IMR-90 (cell line): Measurements from ENCODE around the gene SRBD1. TPM values are rescaled to one million over a fixed set of nuclear protein-coding genes. Genes with fewer than 3 reads are reported as not detected.

Experiments
- ATAC-seq: fragments of 200-7000 bp; cut with Tn5 transposase; 2 replicates; pipeline ENCODE4 v1.9.1; 2020; ENCODE audit warnings: low read depth, mild to moderate bottlenecking, moderate library complexity
- BruUV-seq: library from RNA; stranded (reverse); fragments of 400-500 nt; replicated peaks from 2 replicates; lab custom pipeline; 2021; lab: Mats Ljungman, UMichigan
- CTCF ChIA-PET: fragments of 300-600 bp; formaldehyde crosslinking; extraction: SDS; loops from one replicate; lab custom pipeline; 2021; ENCODE audit warnings: antibody characterized with exemption; lab: Yijun Ruan, JAX
- POLR2A ChIA-PET: fragments of 300-600 bp; sonication (Branson Sonifier 250); formaldehyde crosslinking; loops from one replicate; lab custom pipeline; 2022; ENCODE audit warnings: antibody characterized with exemption; ENCODE audit not compliant: unreplicated experiment; lab: Charles Lee
- DNase-seq: peaks from one replicate; pipeline ENCODE4 v3.0.0; 2013
- H2AFZ ChIP-seq: replicated peaks from 2 replicates; pipeline ENCODE3; 2013; ENCODE audit warnings: low read length, mild to moderate bottlenecking; ENCODE audit not compliant: poor library complexity
- H2AK5ac ChIP-seq: 2 replicates; pipeline ENCODE4 v1.6.1; 2013; ENCODE audit warnings: low read depth, low read length, inconsistent platforms
- H2AK9ac ChIP-seq: replicated peaks from 2 replicates; pipeline ENCODE3; 2013; ENCODE audit warnings: mild to moderate bottlenecking, low read depth, low read length, moderate library complexity; ENCODE audit not compliant: poor library complexity
- H2BK120ac ChIP-seq: 2 replicates; pipeline ENCODE4 v1.6.1; 2013; ENCODE audit warnings: low read depth, low read length, inconsistent platforms
- H2BK15ac ChIP-seq: 3 replicates; pipeline ENCODE4 v1.6.1; 2013; ENCODE audit warnings: low read depth, low read length, inconsistent platforms
- H2BK20ac ChIP-seq: 2 replicates; pipeline ENCODE4 v1.6.1; 2013; ENCODE audit warnings: low read depth, mild to moderate bottlenecking, inconsistent platforms, low read length, moderate library complexity
- H2BK5ac ChIP-seq: 2 replicates; pipeline ENCODE4 v1.6.1; 2013; ENCODE audit warnings: mild to moderate bottlenecking, low read depth, low read length, inconsistent platforms; ENCODE audit not compliant: poor library complexity, severe bottlenecking
- H3K14ac ChIP-seq: replicated peaks from 2 replicates; pipeline ENCODE4 v1.6.1; 2013; ENCODE audit warnings: low read depth, low read length, inconsistent platforms
- H3K18ac ChIP-seq: 2 replicates; pipeline ENCODE4 v1.6.1; 2013; ENCODE audit warnings: low read depth, low read length, control low read depth
- H3K23ac ChIP-seq: 2 replicates; pipeline ENCODE4 v1.6.1; 2013; ENCODE audit warnings: low read depth, low read length, inconsistent platforms
- H3K27ac ChIP-seq: 2 replicates; pipeline ENCODE4 v1.5.1; 2013; ENCODE audit warnings: mild to moderate bottlenecking, control low read depth, low read length; ENCODE audit not compliant: insufficient read depth
- H3K27me3 ChIP-seq: 2 replicates; pipeline ENCODE4 v1.6.1; 2013; ENCODE audit warnings: low read length; ENCODE audit not compliant: control insufficient read depth, insufficient read depth
- H3K36me3 ChIP-seq: 2 replicates; pipeline ENCODE4 v1.6.1; 2013; ENCODE audit warnings: low read length, mixed read lengths; ENCODE audit not compliant: control insufficient read depth, insufficient read depth
- H3K4ac ChIP-seq: 2 replicates; pipeline ENCODE4 v1.6.1; 2013; ENCODE audit warnings: low read depth, low read length, inconsistent platforms
- H3K4me1 ChIP-seq: 2 replicates; pipeline ENCODE4 v1.6.1; 2013; ENCODE audit warnings: low read length, mixed read lengths; ENCODE audit not compliant: control insufficient read depth, insufficient read depth
- H3K4me2 ChIP-seq: 2 replicates; pipeline ENCODE4 v1.6.1; 2013; ENCODE audit warnings: low read depth, mild to moderate bottlenecking, control low read depth, low read length, moderate library complexity
- H3K4me3 ChIP-seq: 2 replicates; pipeline ENCODE4 v1.5.1; 2013; ENCODE audit warnings: low read depth, mild to moderate bottlenecking, control low read depth, low read length, moderate library complexity; ENCODE audit not compliant: insufficient read depth
- H3K56ac ChIP-seq: 2 replicates; pipeline ENCODE4 v1.6.1; 2013; ENCODE audit warnings: low read length, inconsistent platforms; ENCODE audit not compliant: insufficient read depth; ENCODE audit errors: extremely low read depth
- H3K79me1 ChIP-seq, 2 experiments: 2 replicates each; pipeline ENCODE4 v1.6.1; 2013; ENCODE audit warnings: low read length in 2 of 2, inconsistent platforms in 1 of 2, low read depth in 1 of 2
- H3K9ac ChIP-seq: 2 replicates; pipeline ENCODE4 v1.6.1; 2013; ENCODE audit warnings: low read depth, low read length, control low read depth
- H3K9me1 ChIP-seq: 2 replicates; pipeline ENCODE4 v1.6.1; 2013; ENCODE audit warnings: low read length, inconsistent platforms; ENCODE audit not compliant: insufficient read depth
- H3K9me3 ChIP-seq: 2 replicates; pipeline ENCODE4 v1.6.1; 2013; ENCODE audit warnings: low read length; ENCODE audit not compliant: control insufficient read depth, insufficient read depth
- H4K20me1 ChIP-seq: 2 replicates; pipeline ENCODE4 v1.6.1; 2013; ENCODE audit warnings: low read length, inconsistent platforms; ENCODE audit not compliant: insufficient read depth
- H4K5ac ChIP-seq: 2 replicates; pipeline ENCODE4 v1.6.1; 2013; ENCODE audit warnings: mild to moderate bottlenecking, low read depth, low read length, control low read depth
- H4K8ac ChIP-seq, 2 experiments: 2 replicates each; pipeline ENCODE4 v1.6.1; 2013; ENCODE audit warnings: low read depth in 2 of 2, low read length in 2 of 2, control low read depth in 1 of 2, inconsistent platforms in 1 of 2
- H4K91ac ChIP-seq: 2 replicates; pipeline ENCODE4 v1.6.1; 2013; ENCODE audit warnings: low read depth, low read length, inconsistent platforms; ENCODE audit not compliant: insufficient read depth
- BHLHE40 ChIP-seq: fragments of 150-350 bp; IDR thresholded peaks from 2 replicates; pipeline ENCODE4 v1.6.1; 2016; ENCODE audit warnings: mild to moderate bottlenecking, low read depth, low read length
- CEBPB ChIP-seq: IDR thresholded peaks from 2 replicates; pipeline ENCODE4 v1.6.1; 2012; ENCODE audit warnings: low read depth, low read length, improper control_type of control experiment
- CHD1 ChIP-seq: IDR thresholded peaks from 2 replicates; pipeline ENCODE4 v1.6.1; 2012; ENCODE audit warnings: low read depth, low read length, improper control_type of control experiment
- FOS ChIP-seq: fragments of 150-350 bp; IDR thresholded peaks from 2 replicates; pipeline ENCODE4 v1.6.1; 2016; ENCODE audit warnings: low read depth, low read length
- MAFK ChIP-seq: IDR thresholded peaks from 2 replicates; pipeline ENCODE4 v1.6.1; 2012; ENCODE audit warnings: low read depth, low read length, improper control_type of control experiment
- MAZ ChIP-seq: IDR thresholded peaks from 2 replicates; pipeline ENCODE4 v1.6.1; 2012; ENCODE audit warnings: low read depth, mild to moderate bottlenecking, low read length, improper control_type of control experiment, moderate library complexity, borderline replicate concordance
- MXI1 ChIP-seq: IDR thresholded peaks from 2 replicates; pipeline ENCODE4 v1.6.1; 2012; ENCODE audit warnings: low read depth, mild to moderate bottlenecking, low read length, moderate library complexity, borderline replicate concordance
- NFE2L2 ChIP-seq: fragments of 150-350 bp; IDR thresholded peaks from 2 replicates; pipeline ENCODE4 v1.6.1; 2016; ENCODE audit warnings: low read depth, mild to moderate bottlenecking, low read length
- POLR2A ChIP-seq: IDR thresholded peaks from 2 replicates; pipeline ENCODE4 v1.6.1; 2012; ENCODE audit warnings: mild to moderate bottlenecking, low read depth, low read length
- RAD21 ChIP-seq: IDR thresholded peaks from 2 replicates; pipeline ENCODE4 v1.6.1; 2012; ENCODE audit warnings: low read length, improper control_type of control experiment
- RCOR1 ChIP-seq: IDR thresholded peaks from 2 replicates; pipeline ENCODE4 v1.6.1; 2012; ENCODE audit warnings: mild to moderate bottlenecking, low read length, improper control_type of control experiment; ENCODE audit not compliant: insufficient replicate concordance
- RFX5 ChIP-seq: IDR thresholded peaks from 2 replicates; pipeline ENCODE4 v1.8.0; 2012; ENCODE audit warnings: low read depth, mild to moderate bottlenecking, low read length, moderate library complexity
- SMC3 ChIP-seq: fragments of 150-350 bp; IDR thresholded peaks from 2 replicates; pipeline ENCODE4 v1.6.1; 2016; ENCODE audit warnings: low read depth, mild to moderate bottlenecking, antibody characterized with exemption, low read length, moderate library complexity
- WGBS, 2 experiments: methylation state at CpG; one replicate each; pipeline versions ENCODE4 v1.1.5 to v1.1.7; 2013; ENCODE audit warnings: missing lambda C conversion rate in 2 of 2; ENCODE audit not compliant: insufficient read length in 1 of 2; ENCODE audit errors: extremely low coverage in 2 of 2; 5-methylcytosine and 5-hydroxymethylcytosine counted together
- dilution Hi-C: fragments of 300-500 bp; cut with HindIII; formaldehyde crosslinking; loops from one replicate; pipeline ENCODE4 v1.14.3; 2018; ENCODE audit warnings: low sequenced_read_pairs; ENCODE audit not compliant: unreplicated experiment
- in situ Hi-C: fragments of 300-500 bp; cut with MboI; formaldehyde crosslinking; loops from 3 replicates; pipeline ENCODE4 v1.14.3; 2019; ENCODE audit warnings: low sequenced_read_pairs, inconsistent platforms, mixed read lengths
- intact Hi-C: fragments of 100-400 bp; cut with micrococcal nuclease; formaldehyde crosslinking; loops from 2 replicates; pipeline ENCODE4 v1.10.0; 2022
- polyA plus RNA-seq, 3 experiments: library from polyadenylated mRNA; depleted of rRNA; stranded (reverse); fragments of >200 nt; gene quantifications; 2 replicates each; pipeline ENCODE4 v1.2.3, GENCODE V29; 2012; ENCODE audit warnings: low replicate concordance in 1 of 3
- total RNA-seq: library from RNA; depleted of rRNA; stranded (reverse); fragments of >200 nt; gene quantifications from 2 replicates; pipeline ENCODE4 v1.2.3, GENCODE V29; 2012
- TF ChIP-seq, protein P1 (sequence below): fragments of 150-350 bp; IDR thresholded peaks from 2 replicates; pipeline ENCODE4 v1.6.1; 2017; ENCODE audit warnings: mild to moderate bottlenecking, antibody characterized with exemption, low read length, low read depth
- TF ChIP-seq, protein P2 (sequence below): conservative IDR thresholded peaks from 2 replicates; pipeline ENCODE4 v1.5.1; 2012; ENCODE audit warnings: mild to moderate bottlenecking, low read depth, low read length, improper control_type of control experiment

Gene SRBD1
- total and polyA plus RNA-seq, 2 of the 4 experiments (the other 2 are of a cell fraction) = 3.5 to 14.7 TPM

DNA sequence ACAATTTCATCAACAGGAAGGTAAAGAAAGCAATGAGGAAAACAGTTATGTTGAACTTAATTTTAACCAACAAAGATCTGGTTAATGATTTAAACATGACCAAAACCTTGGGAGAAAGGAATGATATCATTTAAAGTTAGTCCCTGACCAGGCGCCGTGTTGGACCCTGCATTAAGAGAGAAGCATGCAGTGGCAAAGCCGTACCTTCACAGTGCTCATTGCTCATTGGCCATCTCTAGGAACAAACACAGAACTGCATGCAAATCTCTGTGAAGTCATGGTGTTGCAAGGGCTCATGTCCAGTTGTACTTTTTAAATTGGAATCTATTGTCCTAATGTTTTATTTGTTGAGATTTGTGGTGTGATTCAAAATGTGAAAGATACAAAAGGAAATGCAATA lies 12.0 kb upstream of the SRBD1 start:
- POLR2A ChIA-PET = no interaction called here

More for the DNA sequence above, 12.0 kb upstream of the SRBD1 start:
- intact Hi-C loops = no loop called here
- Histone ChIP-seq H2AK9ac (no peak overlapping the region), H4K20me1 (no peaks in the 10 kb centered on the region), H3K14ac (no peak overlapping the region), H2BK120ac (no peak overlapping the region), H2BK20ac (no peak overlapping the region), H2BK15ac (no peak overlapping the region), H3K56ac (no peak overlapping the region), H3K36me3 (no peaks in the 10 kb centered on the region), H3K4me2 (no peak overlapping the region), H3K4me1 (peaks cover 2% of the 10 kb centered on the region; the same call in 1 of the 2 replicates), H3K27ac (no peak overlapping the region), H2BK5ac (no peak overlapping the region), H4K5ac (no peak overlapping the region), H4K8ac (no peak overlapping the region), H3K23ac (no peak overlapping the region), H3K9ac (no peak overlapping the region), H3K18ac (no peak overlapping the region), H2AFZ (no peak overlapping the region), H3K79me1 (no peaks in the 10 kb centered on the region), H3K4ac (no peak overlapping the region), H3K9me1 (no peaks in the 10 kb centered on the region), H3K4me3 (no peak overlapping the region), H4K91ac (no peak overlapping the region), H3K9me3 (no peaks in the 10 kb centered on the region), H2AK5ac (no peak overlapping the region), H3K27me3 (peaks cover 53% of the 10 kb centered on the region)
- CTCF ChIA-PET = no interaction called here
- dilution Hi-C loops = no loop called here
- DNase-seq (no peak), ATAC-seq (no peak)
- in situ Hi-C loops = no loop called here
- no CpG with 5 or more reads among the region's 3 CpGs for WGBS, 2 experiments
- no peak for TF ChIP-seq BHLHE40
- TF ChIP-seq CHD1 = no peak
- no peak for TF ChIP-seq POLR2A
- no peak for TF ChIP-seq SMC3
- no peak for TF ChIP-seq MAFK
- no peak for TF ChIP-seq FOS
- no peak for TF ChIP-seq RAD21
- TF ChIP-seq, protein P1, sequence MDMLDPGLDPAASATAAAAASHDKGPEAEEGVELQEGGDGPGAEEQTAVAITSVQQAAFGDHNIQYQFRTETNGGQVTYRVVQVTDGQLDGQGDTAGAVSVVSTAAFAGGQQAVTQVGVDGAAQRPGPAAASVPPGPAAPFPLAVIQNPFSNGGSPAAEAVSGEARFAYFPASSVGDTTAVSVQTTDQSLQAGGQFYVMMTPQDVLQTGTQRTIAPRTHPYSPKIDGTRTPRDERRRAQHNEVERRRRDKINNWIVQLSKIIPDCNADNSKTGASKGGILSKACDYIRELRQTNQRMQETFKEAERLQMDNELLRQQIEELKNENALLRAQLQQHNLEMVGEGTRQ = no peak
- TF ChIP-seq, protein P2, sequence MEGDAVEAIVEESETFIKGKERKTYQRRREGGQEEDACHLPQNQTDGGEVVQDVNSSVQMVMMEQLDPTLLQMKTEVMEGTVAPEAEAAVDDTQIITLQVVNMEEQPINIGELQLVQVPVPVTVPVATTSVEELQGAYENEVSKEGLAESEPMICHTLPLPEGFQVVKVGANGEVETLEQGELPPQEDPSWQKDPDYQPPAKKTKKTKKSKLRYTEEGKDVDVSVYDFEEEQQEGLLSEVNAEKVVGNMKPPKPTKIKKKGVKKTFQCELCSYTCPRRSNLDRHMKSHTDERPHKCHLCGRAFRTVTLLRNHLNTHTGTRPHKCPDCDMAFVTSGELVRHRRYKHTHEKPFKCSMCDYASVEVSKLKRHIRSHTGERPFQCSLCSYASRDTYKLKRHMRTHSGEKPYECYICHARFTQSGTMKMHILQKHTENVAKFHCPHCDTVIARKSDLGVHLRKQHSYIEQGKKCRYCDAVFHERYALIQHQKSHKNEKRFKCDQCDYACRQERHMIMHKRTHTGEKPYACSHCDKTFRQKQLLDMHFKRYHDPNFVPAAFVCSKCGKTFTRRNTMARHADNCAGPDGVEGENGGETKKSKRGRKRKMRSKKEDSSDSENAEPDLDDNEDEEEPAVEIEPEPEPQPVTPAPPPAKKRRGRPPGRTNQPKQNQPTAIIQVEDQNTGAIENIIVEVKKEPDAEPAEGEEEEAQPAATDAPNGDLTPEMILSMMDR = no peak
- no peak for TF ChIP-seq NFE2L2
- no peak for TF ChIP-seq MAZ
- TF ChIP-seq MXI1 = no peak
- no peak for TF ChIP-seq CEBPB
- no peak for TF ChIP-seq RCOR1
- TF ChIP-seq RFX5 = no peak
- no TSS peak for BruUV-seq
